ENCODE data around the gene MKX. TPM values are rescaled to one million over a fixed set of nuclear protein-coding genes. Genes with fewer than 3 reads are reported as not detected.

MKX gene
- total and polyA plus RNA-seq, 2 donors (not counting 3 experiments of a cell fraction or from before 2014, with no cell fraction given): not detected

DNA sequence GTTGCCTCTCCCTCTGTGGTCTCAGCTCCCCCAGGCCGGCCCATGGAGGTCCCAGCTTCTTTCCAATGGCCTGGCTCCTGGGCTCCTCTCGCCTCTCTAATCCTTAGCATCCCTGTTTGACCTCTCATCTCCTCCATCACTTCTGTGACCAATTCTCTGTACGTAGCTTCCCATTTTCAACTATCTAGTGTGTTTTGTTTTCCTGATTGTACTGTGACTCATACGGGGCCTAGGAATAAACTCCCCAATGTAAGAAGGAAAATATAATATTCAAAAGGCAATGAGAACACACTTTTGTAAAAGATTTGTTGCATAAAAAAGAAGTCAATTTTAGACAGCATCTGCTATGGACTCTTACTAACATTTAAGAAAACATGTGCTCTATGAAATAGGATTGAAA is 90.3 kb downstream of the MKX start:
- no peaks in the 10 kb centered on the region for H3K9me3 ChIP-seq (replicated peaks; ENCODE audit: control insufficient read depth, insufficient read depth, low read length)
- no peak overlapping the region for H3K27ac ChIP-seq (ENCODE audit: insufficient read depth, low read depth, low read length)
- H3K4me1 ChIP-seq (ENCODE audit: control insufficient read depth, extremely low read depth, insufficient read depth, low read length): no peaks in the 10 kb centered on the region
- no peak overlapping the region for H3K4me3 ChIP-seq (replicated peaks in 1 of 3; ENCODE audit: insufficient read depth in 1 of 3, low read depth in 1 of 3, low read length in 3 of 3)
- CTCF ChIA-PET: interaction anchor here (0.7 to 1.3 kb wide), 9 partner anchors 11 to 586 kb away, joined by 3 to 8 read pairs (median 5); no protein-coding TSS in a partner anchor
- no peak overlapping the region for H3K9ac ChIP-seq (replicated peaks; ENCODE audit: extremely low read depth, insufficient read depth, low read length)
- H4K20me1 ChIP-seq (replicated peaks; ENCODE audit: control insufficient read depth, extremely low read depth, insufficient read depth, low read length): no peaks in the 10 kb centered on the region
- H3K27me3 ChIP-seq (ENCODE audit: control insufficient read depth in 2 of 2, insufficient read depth in 2 of 2, low read length in 2 of 2): peaks cover 0 to 1% of the 10 kb centered on the region in 2 experiments
- no peaks in the 10 kb centered on the region for H3K9me1 ChIP-seq (replicated peaks; ENCODE audit: control insufficient read depth, extremely low read depth, insufficient read depth, low read length)
- POLR2A ChIA-PET: no interaction called here
- no peaks in the 10 kb centered on the region for H3K79me2 ChIP-seq (ENCODE audit: control insufficient read depth, insufficient read depth, low read length)
- no peaks in the 10 kb centered on the region for H3K36me3 ChIP-seq (ENCODE audit: control insufficient read depth in 2 of 2, extremely low read depth in 1 of 2, insufficient read depth in 2 of 2, low read length in 2 of 2)
- FAIRE-seq: no peak
- DNase-seq (ENCODE audit: low read depth, low spot score): no peak
- BruUV-seq (replicated peaks): no TSS peak
- H3K4me2 ChIP-seq (ENCODE audit: insufficient read depth, low read length): no peak overlapping the region
- intact Hi-C loops (cut with micrococcal nuclease): loop anchor here (5.0 kb wide), 2 partner anchors 522 to 587 kb away; no protein-coding TSS in a partner anchor
- TF ChIP-seq MAX (IDR thresholded peaks at IDR 0.05; ENCODE audit: insufficient read depth, insufficient read length) (no peak), EZH2 (IDR thresholded peaks at IDR 0.05; ENCODE audit: borderline replicate concordance, low read depth, low read length, severe bottlenecking) (no peak), POLR2AphosphoS5 (IDR thresholded peaks at IDR 0.05; ENCODE audit: insufficient read depth, low read depth, low read length) (no peak), POLR2A (IDR thresholded peaks at IDR 0.05; ENCODE audit: low read depth, low read length) (no peak), MYC (IDR thresholded peaks at IDR 0.05; ENCODE audit: low read depth, low read length) (no peak), GATA2 (IDR thresholded peaks at IDR 0.05; ENCODE audit: insufficient read depth, insufficient read length, low read depth, low read length) (no peak), JUN (IDR thresholded peaks at IDR 0.05; ENCODE audit: borderline replicate concordance, insufficient read depth, insufficient read length, low read depth) (no peak), FOS (IDR thresholded peaks at IDR 0.05; ENCODE audit: borderline replicate concordance, insufficient read depth, low read length) (no peak)
- TF ChIP-seq, protein P1, sequence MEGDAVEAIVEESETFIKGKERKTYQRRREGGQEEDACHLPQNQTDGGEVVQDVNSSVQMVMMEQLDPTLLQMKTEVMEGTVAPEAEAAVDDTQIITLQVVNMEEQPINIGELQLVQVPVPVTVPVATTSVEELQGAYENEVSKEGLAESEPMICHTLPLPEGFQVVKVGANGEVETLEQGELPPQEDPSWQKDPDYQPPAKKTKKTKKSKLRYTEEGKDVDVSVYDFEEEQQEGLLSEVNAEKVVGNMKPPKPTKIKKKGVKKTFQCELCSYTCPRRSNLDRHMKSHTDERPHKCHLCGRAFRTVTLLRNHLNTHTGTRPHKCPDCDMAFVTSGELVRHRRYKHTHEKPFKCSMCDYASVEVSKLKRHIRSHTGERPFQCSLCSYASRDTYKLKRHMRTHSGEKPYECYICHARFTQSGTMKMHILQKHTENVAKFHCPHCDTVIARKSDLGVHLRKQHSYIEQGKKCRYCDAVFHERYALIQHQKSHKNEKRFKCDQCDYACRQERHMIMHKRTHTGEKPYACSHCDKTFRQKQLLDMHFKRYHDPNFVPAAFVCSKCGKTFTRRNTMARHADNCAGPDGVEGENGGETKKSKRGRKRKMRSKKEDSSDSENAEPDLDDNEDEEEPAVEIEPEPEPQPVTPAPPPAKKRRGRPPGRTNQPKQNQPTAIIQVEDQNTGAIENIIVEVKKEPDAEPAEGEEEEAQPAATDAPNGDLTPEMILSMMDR (IDR thresholded peaks at IDR 0.05; ENCODE audit: extremely low read depth in 1 of 2, insufficient read depth in 1 of 2, low read depth in 1 of 2, low read length in 2 of 2): no peak
- dilution Hi-C loops (cut with MboI; ENCODE audit: extremely low pct_ligation_motif_present, low sequenced_read_pairs): no loop called here
- H2AFZ ChIP-seq (ENCODE audit: low read depth, low read length): no peak overlapping the region

Measured in endothelial cell of umbilical vein (primary cell).